Mucosa of stomach (tissue), 1 donor: Measurements from ENCODE around the gene RPL10A.

Experiments
- H3K27me3 ChIP-seq: one replicate; pipeline ENCODE4 v1.7.0; 2013; ENCODE audit warnings: mild to moderate bottlenecking, low read length; ENCODE audit not compliant: control insufficient read depth, insufficient read depth
- H3K36me3 ChIP-seq: one replicate; pipeline ENCODE4 v1.7.0; 2013; ENCODE audit warnings: low read length; ENCODE audit not compliant: control insufficient read depth, insufficient read depth
- H3K4me1 ChIP-seq: one replicate; pipeline ENCODE4 v1.7.0; 2013; ENCODE audit warnings: mild to moderate bottlenecking, low read length; ENCODE audit not compliant: control insufficient read depth, insufficient read depth
- H3K4me3 ChIP-seq: one replicate; pipeline ENCODE4 v1.7.0; 2013; ENCODE audit warnings: low read length
- H3K9ac ChIP-seq: one replicate; pipeline ENCODE4 v1.7.0; 2013; ENCODE audit warnings: mild to moderate bottlenecking, low read length, moderate library complexity
- H3K9me3 ChIP-seq: one replicate; pipeline ENCODE4 v1.7.0; 2013; ENCODE audit warnings: mild to moderate bottlenecking, low read length, moderate library complexity; ENCODE audit not compliant: control insufficient read depth
- donor health status: Pancreatic carcinoma.

Gene RPL10A

GRCh38 chr6:35491558-35492257 is 23.5 kb downstream of the RPL10A start:
- H3K27me3 ChIP-seq = no peaks in the 10 kb centered on the region
- H3K9ac ChIP-seq = peak overlapping the region; percentile 34
- H3K9me3 ChIP-seq = no peaks in the 10 kb centered on the region
- H3K4me3 ChIP-seq = no peak overlapping the region
- H3K4me1 ChIP-seq = peaks cover 71% of the 10 kb centered on the region
- no peaks in the 10 kb centered on the region for H3K36me3 ChIP-seq

DNA sequence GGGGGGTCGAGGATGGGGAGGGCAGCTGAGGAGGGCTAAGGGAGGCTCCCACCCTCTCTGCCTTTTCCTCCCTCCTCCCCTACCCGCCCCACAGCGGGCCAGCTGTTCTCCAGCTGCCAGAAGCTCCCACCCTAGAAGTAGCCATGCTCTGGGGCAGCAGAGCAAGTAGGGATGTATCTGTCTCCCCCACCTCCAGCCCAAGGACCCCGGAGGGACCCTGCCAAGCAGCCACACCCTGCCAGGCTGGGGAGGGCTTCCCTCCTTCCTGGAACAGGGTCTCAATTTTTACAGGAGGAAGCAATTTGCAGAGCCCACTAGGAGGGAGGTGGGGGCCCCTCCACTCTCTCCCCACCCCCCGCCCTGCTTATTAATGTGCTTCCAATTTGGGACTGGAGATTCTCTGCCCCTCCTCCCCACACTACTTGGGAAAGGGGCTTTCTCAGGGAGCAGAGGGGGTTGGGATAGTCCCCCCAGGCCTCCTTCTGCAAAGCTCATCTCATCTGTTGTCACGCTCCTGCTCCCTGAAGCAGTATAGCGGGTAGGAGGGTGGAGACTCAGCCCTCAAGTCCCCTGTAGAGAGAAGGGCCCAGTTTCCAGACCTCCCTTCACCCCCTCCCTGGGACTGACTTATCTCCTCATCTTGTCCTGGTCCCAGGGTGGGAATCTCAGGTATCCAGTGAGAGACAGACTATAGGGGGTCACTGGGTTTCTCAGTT is 24.2 kb downstream of the RPL10A start:
- H3K4me3 ChIP-seq = no peak overlapping the region
- H3K36me3 ChIP-seq = no peaks in the 10 kb centered on the region
- H3K9ac ChIP-seq = peak overlapping the region; percentile 34
- peaks cover 68% of the 10 kb centered on the region for H3K4me1 ChIP-seq
- H3K9me3 ChIP-seq = no peaks in the 10 kb centered on the region
- peaks cover under 1% of the 10 kb centered on the region for H3K27me3 ChIP-seq

DNA sequence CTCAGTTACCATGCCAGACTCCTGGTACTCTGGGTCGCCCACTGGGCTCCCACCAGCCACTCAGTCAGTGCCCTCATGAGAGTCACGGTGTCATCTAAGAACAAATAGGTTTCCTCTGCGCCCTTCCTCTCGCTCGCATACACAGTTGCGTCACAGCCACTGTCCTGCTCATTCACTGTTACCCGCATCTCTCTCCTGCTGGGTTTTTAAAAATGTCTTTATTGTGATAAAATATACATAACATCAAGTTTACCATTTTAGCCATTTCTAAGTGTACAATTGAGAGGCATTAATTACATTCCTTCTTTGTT is 24.7 kb downstream of the RPL10A start:
- no peak overlapping the region for H3K9ac ChIP-seq
- H3K4me3 ChIP-seq = no peak overlapping the region
- H3K27me3 ChIP-seq = peaks cover 5% of the 10 kb centered on the region
- no peaks in the 10 kb centered on the region for H3K36me3 ChIP-seq
- peaks cover 68% of the 10 kb centered on the region for H3K4me1 ChIP-seq
- H3K9me3 ChIP-seq = no peaks in the 10 kb centered on the region

GRCh38 chr6:35493307-35493983 is 25.2 kb downstream of the RPL10A start:
- Histone ChIP-seq H3K36me3 (no peaks in the 10 kb centered on the region), H3K9ac (no peak overlapping the region), H3K4me1 (peaks cover 68% of the 10 kb centered on the region), H3K4me3 (peak overlapping the region; percentile 38), H3K9me3 (no peaks in the 10 kb centered on the region), H3K27me3 (peaks cover 10% of the 10 kb centered on the region)

- Histone ChIP-seq H3K9me3 (no peaks in the 10 kb centered on the region), H3K36me3 (no peaks in the 10 kb centered on the region), H3K9ac (no peak overlapping the region), H3K27me3 (peaks cover 14% of the 10 kb centered on the region), H3K4me3 (no peak overlapping the region), H3K4me1 (peaks cover 72% of the 10 kb centered on the region)
Observed at GRCh38 chr6:35494161-35494563, 26.0 kb downstream of the RPL10A start.

DNA sequence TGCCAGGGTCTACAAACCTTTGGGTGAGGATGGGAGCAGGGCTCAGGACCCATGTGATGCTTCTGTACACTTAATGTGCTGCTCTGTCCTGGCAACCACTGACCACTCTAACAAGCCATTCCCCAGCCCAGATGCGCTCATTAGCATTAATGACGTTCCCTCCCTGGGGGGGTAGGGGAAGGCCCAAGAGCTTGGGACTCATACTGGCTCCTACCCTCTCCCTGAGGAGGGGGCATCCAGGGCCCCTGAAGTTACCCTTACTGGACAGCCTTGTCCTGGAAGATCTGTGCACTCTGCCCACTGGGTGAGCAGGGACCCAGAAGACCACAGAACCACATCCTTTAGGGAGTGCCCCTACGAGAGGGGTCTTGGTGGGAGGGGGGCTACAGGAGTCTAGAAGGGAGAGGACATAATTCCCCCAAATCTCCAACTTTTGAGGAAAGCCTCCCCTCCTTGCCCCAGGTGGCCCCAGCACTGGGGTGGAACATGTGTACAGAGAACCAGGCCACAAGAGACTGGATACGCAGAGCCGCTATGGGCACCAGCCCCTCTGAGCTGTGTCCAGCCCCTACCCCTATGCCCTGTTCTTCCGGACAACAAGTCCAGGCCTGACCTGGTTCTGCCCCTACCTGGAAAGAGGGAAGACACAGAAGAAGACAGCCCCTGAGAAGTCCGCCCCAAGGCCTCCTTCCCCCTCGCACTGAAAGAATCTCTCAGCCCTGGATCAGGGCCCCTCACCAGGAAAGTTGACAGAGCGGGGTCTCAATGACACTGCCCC is 27.2 kb downstream of the RPL10A start:
- Histone ChIP-seq H3K4me1 (peaks cover 69% of the 10 kb centered on the region), H3K27me3 (peaks cover 14% of the 10 kb centered on the region), H3K36me3 (no peaks in the 10 kb centered on the region), H3K9me3 (no peaks in the 10 kb centered on the region), H3K9ac (peak overlapping the region; percentile 81), H3K4me3 (peak overlapping the region; percentile 27)

GRCh38 chr6:35496036-35496840 is 28.0 kb downstream of the RPL10A start:
- peaks cover 14% of the 10 kb centered on the region for H3K27me3 ChIP-seq
- H3K4me1 ChIP-seq = peaks cover 61% of the 10 kb centered on the region
- H3K4me3 ChIP-seq = peak overlapping the region; percentile 27
- H3K9me3 ChIP-seq = no peaks in the 10 kb centered on the region
- H3K9ac ChIP-seq = peak overlapping the region; percentile 81
- H3K36me3 ChIP-seq = no peaks in the 10 kb centered on the region

DNA sequence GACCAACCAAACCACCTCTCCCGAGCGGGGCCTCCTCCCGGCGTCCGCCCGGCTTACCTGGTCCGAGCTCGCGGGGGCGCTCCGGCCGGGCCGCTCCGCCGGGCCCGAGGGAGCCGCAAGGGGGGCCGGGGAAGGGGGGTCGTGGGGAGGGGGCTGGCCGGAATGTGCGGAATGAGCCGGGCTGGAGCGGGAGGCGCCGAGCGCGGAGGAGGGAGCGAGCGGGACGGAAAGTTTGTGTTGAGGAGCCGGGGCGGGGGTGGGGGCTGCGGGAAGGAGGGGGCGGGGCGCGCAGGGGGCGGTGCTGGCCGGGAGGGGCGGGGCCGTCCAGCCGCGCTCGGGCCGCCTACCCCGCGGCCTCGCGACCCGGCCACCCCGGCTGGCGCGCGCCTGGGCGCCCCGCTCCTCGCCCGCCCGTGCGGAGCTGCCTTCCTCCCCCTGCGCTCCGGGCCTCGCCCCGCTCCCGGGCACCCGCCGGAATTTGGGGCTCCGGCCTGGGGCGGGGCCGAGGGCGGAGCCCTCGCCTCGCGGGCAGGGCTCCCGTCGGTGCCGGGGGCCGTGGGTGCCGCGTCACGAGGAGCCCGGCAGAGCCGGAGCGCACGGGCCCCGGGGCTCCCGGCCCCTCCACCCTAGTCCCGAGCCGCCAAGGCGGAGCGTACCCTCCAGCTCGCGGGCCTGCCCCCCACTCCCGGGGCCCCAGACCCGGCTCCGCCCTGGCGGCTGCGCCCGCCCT is 28.8 kb downstream of the RPL10A start, which contains the start of gene TEAD3:
TEAD3 (minus strand) TSS at position 239 of the 730 bp plus-strand sequence.
- H3K4me3 ChIP-seq = peak within 1 kb of the TSS; percentile 74
- H3K9ac ChIP-seq = peak within 1 kb of the TSS; percentile 81
- no peaks in the 10 kb centered on the region for H3K9me3 ChIP-seq
- H3K36me3 ChIP-seq = no peaks in the 10 kb centered on the region
- H3K27me3 ChIP-seq = peaks cover 14% of the 10 kb centered on the region
- H3K4me1 ChIP-seq = peaks cover 53% of the 10 kb centered on the region

DNA sequence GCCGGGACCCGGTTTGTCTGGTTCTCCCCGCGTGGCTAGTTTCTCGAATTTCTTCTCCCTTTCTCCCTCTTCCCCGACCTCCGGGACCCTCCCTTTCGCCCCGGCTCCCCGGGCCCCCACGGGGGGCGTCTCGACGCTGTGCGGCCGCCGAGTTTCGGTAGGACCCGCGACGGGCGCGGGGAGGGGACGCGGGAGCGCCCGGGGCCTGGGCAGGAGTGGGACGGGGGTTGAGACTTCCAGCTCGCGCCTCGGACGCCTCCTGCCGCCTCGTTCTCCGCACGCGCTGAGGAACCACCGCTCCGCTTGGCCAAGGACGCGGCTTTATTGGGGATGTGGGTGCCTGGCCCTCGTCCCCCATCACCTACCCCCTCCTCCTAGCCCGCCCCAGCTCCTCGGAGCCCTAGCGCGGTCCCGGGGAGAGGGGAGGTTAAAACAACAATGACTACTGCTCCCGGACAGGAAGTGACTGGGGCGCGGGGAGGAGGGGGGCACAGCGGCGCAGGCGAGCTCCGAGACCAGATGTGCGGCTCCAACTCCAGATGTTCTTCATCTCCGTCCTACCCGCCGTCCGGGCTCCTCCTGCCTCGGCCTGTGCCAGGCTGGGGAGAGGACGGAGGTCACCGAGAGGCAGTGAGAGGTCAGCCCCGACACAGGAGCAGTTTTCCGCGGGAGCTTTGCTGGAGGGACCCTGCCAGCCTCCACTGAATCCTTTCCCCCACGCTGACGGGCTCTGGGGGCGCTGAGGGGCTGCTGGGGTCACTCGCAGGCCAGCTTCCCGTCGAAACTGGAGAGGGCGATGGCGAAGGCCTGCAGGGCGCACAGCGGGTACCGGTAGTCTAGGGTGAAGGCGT is 29.6 kb downstream of the RPL10A start:
- Histone ChIP-seq H3K36me3 (no peaks in the 10 kb centered on the region), H3K4me1 (peaks cover 45% of the 10 kb centered on the region), H3K9me3 (no peaks in the 10 kb centered on the region), H3K27me3 (peaks cover 14% of the 10 kb centered on the region), H3K9ac (peak overlapping the region; percentile 80), H3K4me3 (peak overlapping the region; percentile 74)

GRCh38 chr6:35498422-35499067 is 30.3 kb downstream of the RPL10A start:
- H3K9me3 ChIP-seq = no peaks in the 10 kb centered on the region
- peaks cover 41% of the 10 kb centered on the region for H3K4me1 ChIP-seq
- no peaks in the 10 kb centered on the region for H3K36me3 ChIP-seq
- peaks cover 17% of the 10 kb centered on the region for H3K27me3 ChIP-seq
- no peak overlapping the region for H3K4me3 ChIP-seq
- peak overlapping the region; percentile 80 for H3K9ac ChIP-seq
